HG03095 (cell line): ENCODE data around the gene TMED10.
"Not testable (repeated sequence)": the region's sequence is repeated elsewhere in the genome, so short reads cannot be mapped to it uniquely, and the experiment has no call there.

Experiments
- ATAC-seq: cut with Tn5 transposase; IDR thresholded peaks from one replicate; pipeline ENCODE4 v1.9.1; 2021; ENCODE audit warnings: moderate library complexity; ENCODE audit not compliant: unreplicated experiment

Gene TMED10

DNA sequence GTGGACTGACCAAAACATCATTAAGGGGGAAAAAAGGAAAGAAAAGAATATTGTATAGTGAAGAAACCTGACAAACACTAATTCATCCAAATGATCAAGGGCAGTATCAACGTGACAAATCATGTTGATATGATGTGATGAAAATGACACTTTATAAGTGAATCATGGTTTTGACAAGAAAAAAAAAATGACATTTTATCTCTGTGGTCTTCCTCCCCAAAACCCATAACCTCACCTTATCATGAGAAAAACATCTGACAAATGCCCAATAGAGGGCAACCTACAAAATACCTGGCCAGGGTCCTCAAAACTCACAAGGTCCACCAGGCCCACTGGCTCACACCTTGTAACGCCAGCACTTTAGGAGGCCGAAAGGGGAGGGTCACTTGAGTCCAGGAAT is 13.8 kb downstream of the TMED10 start:
- ATAC-seq = no peak

DNA sequence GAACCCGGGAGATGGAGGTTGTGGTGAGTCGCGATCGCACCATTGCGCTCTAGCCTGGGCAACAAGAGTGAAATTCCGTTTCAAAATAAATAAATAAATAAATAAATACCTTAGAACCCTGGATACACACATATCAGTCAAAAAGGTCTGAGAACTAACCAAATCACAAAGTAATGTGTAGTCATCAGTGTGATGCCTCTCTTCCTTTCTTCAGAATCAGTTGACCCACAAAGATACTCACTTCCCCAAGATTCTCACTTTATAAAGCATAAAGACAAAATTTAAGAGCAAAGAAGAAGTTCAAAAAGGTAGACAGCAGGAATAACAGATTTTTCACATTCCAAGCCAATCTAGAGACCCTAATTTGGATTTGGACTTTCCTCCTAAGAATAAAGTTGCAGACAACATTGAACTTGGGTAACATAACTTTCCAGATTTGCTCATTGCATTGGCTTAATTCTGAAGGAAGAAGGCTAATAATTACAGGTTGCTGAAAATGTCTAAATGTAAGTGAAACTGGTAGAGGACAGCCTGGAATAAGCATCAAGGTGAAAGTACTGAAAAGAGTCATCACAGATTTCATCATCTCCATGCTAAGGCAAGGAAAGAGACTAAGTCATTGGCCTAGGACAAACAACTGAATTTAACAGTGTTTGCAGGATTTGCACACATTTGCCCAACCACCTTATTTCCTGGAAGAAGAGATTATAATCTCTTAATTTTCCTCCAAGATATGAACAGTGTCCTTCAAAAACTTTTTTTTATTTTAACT is 17.4 kb downstream of the TMED10 start:
- no peak for ATAC-seq

DNA sequence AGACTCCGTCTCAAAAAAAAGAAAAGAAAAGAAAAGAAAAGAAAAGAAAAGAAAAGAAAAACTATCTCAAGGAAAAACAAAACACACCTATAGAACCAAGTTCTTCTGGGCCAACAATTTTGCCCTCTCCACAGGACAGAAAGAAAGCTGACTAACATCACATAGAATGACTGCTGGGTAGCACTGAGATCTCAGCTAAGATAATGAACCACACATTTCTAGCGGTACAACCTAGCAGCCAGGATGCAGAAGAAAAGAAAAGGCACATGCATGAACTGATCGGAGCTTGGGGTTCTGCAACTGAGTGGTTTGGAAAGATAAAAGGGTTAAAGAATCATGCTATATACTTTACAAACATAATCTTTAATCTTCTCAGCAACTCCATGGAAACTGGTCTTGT is 19.5 kb downstream of the TMED10 start:
- no peak for ATAC-seq

DNA sequence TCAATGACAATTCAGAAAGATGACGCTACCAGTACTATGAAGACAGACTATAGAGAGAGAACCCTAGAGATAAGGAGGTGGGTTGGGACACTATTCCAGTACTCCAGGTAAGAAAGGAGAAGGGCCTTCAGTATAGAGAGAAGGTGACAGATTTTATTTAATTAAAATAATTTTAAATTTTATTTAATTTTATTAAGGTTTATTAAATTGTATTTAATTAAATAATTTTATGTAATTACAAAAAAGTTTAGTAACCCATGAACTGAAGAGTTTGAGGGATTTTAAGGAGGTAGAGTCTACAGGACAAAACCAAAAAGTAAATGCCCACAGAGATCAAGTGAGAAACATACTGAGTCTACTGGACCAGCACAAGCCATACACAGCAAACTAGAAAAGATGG is 20.3 kb downstream of the TMED10 start:
- no peak for ATAC-seq

- no peak for ATAC-seq
Observed at GRCh38 chr14:75155169-75155568, 21.2 kb downstream of the TMED10 start.

GRCh38 chr14:75153295-75153694 is 23.1 kb downstream of the TMED10 start:
- ATAC-seq = no peak

- no peak for ATAC-seq
Observed at GRCh38 chr14:75151851-75152250, 24.6 kb downstream of the TMED10 start.

DNA sequence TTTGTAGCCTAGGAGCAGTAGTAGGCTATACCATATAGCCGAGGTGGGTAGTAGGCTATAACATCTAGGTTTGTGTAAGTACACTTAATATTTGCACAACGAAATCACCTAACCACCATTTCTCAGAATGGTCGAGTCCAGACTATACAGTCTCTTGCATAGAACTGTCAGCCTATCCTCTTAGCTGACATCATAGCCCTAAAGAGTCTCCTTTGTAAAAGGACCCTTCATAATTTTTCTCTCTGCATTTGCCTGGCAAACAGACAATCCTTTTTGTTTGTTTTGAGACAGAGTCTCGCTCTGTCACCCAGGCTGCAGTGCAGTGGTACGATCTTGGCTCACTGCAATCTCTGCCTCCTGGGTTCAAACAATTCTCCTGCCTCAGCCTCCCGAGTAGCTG is 25.8 kb downstream of the TMED10 start:
- ATAC-seq = not testable (repeated sequence)

DNA sequence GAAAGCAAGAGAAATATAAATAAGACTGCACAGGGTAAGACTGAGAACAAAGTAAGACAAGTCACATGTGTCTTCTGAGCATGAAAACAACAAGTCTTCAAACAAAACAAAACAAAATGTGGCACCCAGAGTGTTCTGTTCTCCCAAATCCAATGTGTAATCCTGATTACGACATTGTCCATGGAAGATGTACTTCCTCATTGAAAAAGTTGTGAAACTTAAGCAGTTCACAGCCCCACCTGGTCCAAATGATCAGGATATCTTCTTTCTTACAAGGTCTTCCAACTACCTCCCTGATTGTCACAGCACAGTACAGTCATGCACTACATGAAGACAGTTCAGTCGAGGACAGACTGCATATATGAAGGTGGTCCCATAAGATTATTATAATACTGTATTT is 26.3 kb downstream of the TMED10 start:
- no peak for ATAC-seq

GRCh38 chr14:75147423-75148071 is 28.9 kb downstream of the TMED10 start:
- ATAC-seq = no peak

DNA sequence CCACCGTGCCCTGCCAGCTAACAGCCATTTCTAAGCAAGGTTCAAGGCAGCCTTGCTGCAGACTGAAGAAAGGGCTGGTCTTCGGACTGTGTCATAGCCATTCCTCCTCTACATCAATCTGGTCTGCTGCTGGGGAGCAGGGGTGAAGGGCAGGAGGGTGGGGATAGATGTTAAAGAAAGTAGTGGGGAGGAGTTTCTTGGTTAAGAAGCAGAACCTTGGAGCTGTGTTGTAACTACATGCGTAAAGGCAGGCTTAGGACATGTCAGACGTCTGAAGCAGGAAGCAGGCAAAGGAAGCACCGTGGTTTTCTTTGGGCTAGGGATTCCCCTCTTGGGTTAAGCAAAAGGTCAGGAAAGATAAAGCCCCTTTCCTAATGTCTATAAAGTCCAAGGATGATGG is 31.5 kb downstream of the TMED10 start:
- ATAC-seq = no peak

- ATAC-seq = no peak
Observed at GRCh38 chr14:75143761-75144527, 32.5 kb downstream of the TMED10 start.

DNA sequence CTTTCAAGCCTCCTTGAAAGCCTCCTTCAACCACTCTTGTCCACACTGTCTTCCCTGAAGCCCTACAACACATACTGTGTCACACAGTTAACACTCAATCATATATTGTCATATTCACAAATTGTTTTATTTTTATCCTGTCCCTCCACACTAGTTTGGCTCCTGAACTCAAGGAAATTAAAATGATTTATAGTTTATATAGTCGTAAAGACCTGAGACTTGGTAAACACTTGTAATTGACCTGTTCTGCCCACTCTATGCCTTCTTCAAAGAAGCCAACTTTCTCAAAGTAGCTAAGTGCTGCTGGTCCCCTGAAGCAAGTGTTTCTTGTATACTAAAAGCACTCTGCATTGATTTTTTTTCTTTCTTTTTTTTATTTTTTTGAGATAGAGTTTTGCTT is 33.9 kb downstream of the TMED10 start:
- no peak for ATAC-seq

GRCh38 chr14:75141967-75142366 is 34.4 kb downstream of the TMED10 start:
- ATAC-seq = no peak

- no peak for ATAC-seq
Observed at GRCh38 chr14:75141062-75141461, 35.4 kb downstream of the TMED10 start.

DNA sequence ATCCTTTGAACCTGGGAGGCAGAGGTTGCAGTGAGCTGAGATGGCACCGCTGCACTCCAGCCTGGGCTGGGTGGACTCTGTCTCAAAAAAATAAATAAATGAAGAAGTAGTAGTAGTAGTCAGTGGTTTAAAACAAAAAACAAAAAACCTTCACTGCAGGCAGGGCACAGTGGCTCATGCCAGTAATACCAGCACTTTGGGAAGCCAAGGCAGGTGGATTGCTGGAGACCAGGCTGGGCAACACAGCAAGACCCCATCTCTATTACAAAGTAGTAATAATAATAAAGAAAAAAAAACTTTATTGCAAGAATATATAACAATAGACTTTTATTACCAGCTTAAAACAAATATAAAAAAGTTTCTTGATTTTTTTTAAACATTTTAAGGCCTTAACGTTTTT is 35.8 kb downstream of the TMED10 start:
- ATAC-seq = no peak

DNA sequence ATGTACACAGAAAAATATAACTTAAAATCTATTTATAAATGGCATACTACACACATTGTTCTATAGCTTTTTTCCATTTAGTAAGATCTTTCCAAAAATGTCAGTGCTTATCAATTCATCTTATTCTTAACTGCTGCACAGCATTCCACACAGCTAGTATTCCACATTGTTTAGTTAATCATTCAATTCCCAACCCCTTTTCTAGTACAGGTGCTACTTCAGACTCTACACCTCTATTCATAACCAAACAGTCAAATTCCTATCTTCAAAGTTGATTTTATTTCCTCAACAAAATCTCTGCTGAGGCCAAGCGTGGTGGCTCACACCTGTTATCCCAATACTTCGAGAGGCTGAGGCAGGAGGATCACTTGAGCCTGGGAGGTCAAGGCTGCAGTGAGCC is 37.2 kb downstream of the TMED10 start:
- ATAC-seq = no peak

- ATAC-seq = no peak
Observed at GRCh38 chr14:75138492-75138891, 37.9 kb downstream of the TMED10 start.

- ATAC-seq = no peak
Observed at GRCh38 chr14:75134644-75135043, 41.8 kb downstream of the TMED10 start.

GRCh38 chr14:75133597-75133996 is 42.8 kb downstream of the TMED10 start:
- ATAC-seq = no peak

- no peak for ATAC-seq
Observed at GRCh38 chr14:75132382-75133086, 43.9 kb downstream of the TMED10 start.
